Subcutaneous adipose tissue (tissue), 4 donors: ENCODE results near the gene TFDP1. TPM values are rescaled to one million over a fixed set of nuclear protein-coding genes. Genes with fewer than 3 reads are reported as not detected.

Experiments
- CTCF ChIP-seq: fragments of 450-650 bp; IDR thresholded peaks from one replicate; pipeline ENCODE4 v1.5.1; 2016; ENCODE audit warnings: low read depth, mild to moderate bottlenecking, control low read depth, antibody characterized with exemption, moderate library complexity
- total RNA-seq, 4 donors: library from RNA; depleted of rRNA; stranded (reverse); fragments of >200 nt; gene quantifications; one replicate each; pipeline ENCODE4 v1.1.0, GENCODE V29; 2016

Gene TFDP1
- total RNA-seq, 4 donors from 2014 or later, result 26.2 to 59.5 (median 27.8) TPM

- TF ChIP-seq CTCF, result no peak
These were observed 32.6 kb downstream of the TFDP1 start for GRCh38 chr13:113616991-113617749.

GRCh38 chr13:113617961-113618360 is 33.4 kb downstream of the TFDP1 start:
- TF ChIP-seq CTCF, result no peak

- TF ChIP-seq CTCF, result no peak
These were observed 33.9 kb downstream of the TFDP1 start for GRCh38 chr13:113618455-113618854.

GRCh38 chr13:113620036-113620796 is 35.7 kb downstream of the TFDP1 start:
- no peak for TF ChIP-seq CTCF

GRCh38 chr13:113621046-113621445 is 36.5 kb downstream of the TFDP1 start:
- no peak for TF ChIP-seq CTCF

GRCh38 chr13:113622791-113623490 is 38.4 kb downstream of the TFDP1 start:
- no peak for TF ChIP-seq CTCF
